GM19397 (cell line): Measurements from ENCODE around the gene FBRS.

Source experiments
- ATAC-seq: cut with Tn5 transposase; IDR thresholded peaks from one replicate; pipeline ENCODE4 v1.9.1; 2021; ENCODE audit warnings: mild to moderate bottlenecking, moderate library complexity; ENCODE audit not compliant: unreplicated experiment

Gene FBRS

DNA sequence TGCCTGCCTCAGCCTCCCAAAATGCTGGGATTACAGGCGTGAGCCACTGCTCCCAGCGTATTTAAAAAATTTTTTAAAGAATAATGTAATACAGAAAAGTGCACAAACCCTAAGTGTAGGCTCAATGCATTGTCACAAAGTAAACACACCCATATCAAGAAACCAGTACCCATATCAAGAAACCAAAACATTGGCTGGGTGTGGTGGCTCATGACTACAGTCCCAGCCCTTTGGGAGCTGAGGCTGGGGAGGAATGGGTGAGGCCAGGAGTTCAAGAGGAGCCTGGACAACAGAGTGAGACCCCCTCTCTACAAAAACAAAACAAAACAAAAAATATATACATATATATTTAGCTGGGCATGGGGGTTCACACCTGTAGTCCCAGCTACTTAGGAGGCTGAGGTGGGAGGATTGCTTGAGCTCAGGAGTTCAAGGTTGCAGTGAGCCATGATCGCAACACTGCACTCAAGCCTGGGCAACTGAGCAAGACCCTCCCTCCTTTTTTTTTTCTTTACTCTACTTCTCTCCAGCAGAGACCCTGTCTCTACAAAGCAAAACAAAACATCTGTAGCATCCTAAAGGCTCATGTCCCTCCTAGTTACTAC, 16.8 kb upstream of the FBRS start:
- no peak for ATAC-seq

DNA sequence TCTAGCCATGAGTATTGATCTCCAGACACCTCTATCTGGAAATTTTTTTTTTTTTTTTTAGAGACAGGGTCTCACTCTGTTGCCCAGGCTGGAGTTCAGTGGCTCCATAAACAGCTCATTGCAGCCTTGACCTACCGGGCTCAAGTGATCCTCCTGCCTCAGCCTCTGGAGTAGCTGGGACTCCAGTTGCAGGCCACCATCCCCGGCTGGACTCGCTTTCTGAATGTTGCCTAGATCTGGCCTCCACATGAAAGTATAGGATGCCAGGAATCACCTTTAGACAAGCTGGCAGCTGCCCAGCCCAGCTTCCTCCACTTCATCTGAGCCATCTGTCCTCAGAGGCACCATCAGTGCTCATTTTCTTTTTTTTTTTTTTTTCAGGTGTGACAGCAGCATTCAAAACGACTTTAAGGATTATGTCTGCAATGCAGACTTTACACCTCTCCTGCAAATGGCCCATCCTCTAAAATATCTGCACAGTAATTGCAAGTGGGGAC, 13.8 kb upstream of the FBRS start:
- no peak for ATAC-seq

DNA sequence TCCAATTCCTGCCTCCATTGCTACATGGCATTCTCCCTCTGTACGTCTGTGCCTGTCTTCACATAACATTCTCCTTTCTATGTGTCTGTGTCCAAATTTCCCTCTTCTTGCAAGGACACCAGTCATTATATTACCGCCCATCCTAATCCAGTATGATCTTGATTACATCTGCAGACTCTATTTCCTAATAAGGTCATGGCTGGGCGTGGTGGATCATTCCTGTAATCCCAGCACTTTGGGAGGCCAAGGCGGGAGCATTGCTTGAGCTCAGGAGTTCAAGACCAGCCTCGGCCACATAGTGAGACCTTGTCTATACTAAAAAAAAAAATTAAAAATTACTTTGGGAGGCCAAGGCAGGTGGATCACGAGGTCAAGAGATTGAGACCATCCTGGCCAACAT, 12.5 kb upstream of the FBRS start:
- ATAC-seq, result no peak

DNA sequence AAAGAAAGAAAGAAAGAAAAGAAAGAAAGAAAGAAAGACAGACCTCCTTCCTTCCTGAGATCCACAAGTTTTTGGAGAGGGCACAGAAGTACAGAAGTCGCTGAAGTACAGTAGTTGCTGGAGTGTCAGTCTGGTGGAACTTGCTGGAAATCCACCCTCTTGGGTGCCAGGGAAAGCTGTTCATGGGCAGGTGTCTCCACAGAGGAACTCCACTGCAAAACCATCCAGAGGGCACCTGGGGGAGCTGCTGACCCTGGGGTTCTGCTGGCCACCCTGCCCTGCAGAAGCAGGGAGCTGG, 11.0 kb upstream of the FBRS start:
- ATAC-seq, result no peak

DNA sequence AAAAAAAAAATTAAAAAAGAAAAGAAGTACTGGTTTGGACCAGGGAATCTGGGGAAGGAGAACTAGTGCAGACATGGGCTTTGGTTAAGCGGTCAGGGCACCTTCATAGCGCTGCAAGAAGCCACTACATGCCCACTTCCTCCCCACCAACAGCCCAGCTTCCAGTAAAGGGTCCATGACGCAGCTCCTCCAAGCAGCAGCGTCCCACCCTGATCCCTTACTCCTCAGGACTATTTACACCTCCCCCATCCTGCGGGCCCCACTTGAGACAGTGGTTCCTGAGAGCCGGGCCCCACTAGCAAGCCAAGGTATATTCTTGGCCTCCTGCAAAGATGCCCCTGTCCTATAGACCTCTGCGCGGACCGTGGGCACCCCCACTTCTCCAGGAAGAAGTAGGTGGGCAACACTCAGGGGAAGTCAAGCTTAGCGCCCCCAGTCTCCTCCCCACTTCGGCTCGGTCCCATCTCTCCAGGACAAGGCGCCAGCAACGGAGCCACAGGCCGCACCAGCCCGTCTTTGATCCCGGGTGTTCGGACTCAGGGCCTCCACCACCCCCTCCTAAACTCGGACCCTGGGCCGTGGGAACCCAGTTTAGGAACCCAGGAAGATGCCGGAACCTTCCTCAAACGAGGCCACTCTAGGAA, 8.4 kb upstream of the FBRS start:
- ATAC-seq, result no peak

DNA sequence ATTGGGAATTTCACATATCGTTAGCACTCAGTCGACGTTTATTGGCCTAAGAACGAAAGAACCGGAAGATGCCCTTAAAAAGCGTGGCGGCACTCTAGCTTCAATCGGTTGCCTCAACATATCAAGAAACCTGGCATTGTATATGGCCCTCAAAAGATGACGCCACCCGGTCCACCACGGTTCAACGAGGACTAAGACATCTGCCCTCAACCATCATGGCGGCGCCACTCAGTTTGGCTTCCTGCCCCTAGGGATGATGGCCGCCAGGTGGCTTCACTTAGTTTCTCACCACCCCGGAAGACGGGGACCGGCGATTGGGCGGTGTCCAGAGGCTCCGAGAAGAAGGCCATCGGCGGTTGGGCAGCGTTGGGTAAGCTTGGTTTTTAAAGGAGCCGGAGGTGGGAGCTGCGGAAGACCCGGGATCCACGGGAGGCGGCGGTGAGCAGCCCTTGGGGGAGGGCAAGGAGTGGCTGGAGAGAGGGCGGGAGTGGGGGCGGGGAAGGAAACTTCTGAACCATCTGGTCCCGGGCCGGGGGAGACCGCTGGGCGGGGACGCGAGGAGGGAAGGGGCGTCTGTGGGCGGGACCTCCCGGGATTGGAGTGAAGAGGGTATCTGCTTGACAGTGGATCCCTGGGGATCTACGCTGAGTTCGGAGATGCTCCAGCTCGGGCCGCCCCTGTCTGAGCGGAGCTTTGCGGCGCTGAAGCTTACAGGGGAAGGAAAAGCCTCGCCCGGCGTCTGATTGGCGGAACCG, 7.7 kb upstream of the FBRS start, which contains the start of gene PRR14:
PRR14 (plus strand) TSS at position 592 of the 755 bp plus-strand sequence. CDS start 686 bp downstream, outside the sequence.
- peak; percentile 72 for ATAC-seq

DNA sequence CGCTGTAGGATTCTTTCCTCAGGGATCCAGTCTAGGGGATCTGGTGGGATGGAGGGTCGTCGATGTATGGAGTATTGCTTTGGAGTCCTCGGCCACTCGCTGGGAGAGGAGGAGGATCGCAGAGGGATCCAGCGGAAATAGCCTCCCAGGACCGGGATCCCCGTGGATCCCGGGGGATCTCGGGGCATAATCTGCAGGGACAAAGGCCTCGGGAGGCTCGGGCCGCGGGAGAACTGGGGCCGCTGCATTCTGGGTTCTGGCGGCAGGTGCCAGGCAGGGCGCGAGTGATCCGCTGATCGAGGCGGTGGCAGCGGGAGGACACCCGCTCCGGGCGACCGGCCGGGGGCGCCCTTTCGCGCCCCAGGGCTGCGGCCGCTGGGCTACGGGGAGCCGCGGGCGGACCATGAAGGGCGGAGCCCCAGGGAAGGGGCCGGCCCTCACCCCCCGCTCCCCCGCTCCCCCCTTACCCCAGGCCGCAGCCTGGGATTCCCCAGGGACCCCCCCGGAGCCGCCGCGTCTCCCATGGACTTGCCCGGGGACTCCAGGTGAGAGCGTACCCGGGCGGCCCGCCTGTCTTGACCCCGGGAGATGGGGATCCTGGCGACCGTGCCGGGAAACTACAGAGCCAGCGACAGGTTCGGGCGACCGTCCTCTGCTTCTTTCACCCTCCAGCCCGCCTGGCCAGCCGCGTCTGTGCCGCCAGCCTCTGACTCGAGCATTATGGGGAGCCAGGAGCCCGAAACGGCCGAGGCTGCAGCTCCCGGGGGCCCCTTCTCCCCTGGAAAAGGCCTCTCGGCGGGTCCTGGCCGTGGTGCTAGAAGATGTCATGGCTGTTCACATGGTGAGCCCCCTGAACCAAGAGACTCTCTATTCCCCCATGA, 6.9 kb upstream of the FBRS start:
- peak; percentile 58 for ATAC-seq

DNA sequence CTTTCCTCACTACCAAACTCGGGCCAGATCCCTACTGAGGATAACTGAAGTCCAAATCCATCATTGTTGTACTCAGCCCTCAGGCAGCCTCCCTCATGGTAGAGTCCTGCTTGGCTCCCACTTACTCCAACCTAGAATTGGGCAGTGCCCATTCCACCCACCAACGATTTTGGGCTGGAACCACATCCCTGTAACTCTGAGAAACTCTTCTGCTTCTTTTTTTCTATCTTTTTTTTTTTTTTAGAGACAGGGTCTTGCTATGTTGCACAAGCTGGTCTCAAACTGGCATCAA, 6.3 kb upstream of the FBRS start:
- no peak for ATAC-seq

DNA sequence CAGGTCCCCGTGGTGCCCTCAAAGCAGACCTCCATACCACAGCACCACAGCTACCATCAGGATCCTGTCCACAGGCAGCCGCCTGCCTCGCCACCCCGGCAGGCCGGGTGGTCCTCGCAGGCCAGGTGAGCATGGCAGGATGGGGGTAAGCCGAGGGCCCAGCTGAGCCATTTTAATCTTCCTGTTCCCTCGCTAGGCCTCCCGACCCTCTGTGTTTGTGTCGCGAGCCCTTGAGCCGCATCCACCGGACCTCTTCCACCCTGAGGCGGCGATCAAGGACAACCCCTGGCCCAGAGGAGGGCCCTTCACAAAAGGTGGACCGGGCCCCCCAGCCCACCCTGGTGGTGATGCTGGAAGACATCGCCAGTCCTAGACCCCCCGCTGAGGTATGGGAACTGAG, 5.5 kb upstream of the FBRS start:
- no peak for ATAC-seq

DNA sequence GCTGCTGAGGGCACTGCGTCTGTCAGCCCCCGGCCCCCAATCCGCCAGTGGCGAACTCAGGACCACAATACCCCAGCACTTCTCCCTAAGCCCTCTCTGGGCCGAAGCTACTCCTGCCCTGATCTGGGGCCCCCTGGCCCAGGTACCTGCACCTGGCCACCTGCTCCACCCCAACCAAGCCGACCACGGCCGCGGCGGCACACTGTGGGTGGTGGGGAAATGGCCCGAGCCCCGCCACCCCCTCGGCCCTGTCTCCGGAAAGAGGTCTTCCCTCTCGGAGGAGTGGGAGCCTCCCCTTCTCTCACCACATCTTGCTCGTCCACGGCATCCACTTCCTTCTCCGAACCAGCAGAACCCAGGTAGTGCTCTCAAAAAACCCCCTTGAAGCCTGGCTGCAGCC, 3.4 kb upstream of the FBRS start:
- ATAC-seq, result no peak

DNA sequence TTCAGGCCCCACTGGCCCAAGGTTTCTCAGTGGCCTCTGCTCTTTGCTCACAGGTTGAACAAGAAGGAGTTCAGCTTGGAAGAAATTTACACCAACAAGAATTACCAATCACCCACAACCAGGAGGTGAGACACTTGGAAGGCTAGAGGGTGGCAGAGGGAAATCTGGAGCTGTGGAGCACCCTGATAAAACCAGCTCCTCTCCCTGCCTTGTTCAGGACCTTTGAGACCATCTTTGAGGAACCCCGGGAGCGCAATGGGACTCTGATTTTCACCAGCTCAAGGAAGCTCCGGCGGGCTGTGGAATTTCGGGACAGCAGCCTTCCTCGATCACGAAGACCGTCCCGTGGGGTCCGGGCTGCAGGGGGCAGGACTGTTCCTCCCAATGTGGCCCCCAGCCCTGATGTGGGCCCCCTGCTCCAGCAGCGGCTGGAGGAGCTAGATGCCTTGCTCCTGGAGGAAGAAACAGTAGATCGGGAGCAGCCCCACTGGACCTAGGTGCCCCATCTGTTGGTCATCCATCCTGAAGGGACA, 2.4 kb upstream of the FBRS start:
- no peak for ATAC-seq

DNA sequence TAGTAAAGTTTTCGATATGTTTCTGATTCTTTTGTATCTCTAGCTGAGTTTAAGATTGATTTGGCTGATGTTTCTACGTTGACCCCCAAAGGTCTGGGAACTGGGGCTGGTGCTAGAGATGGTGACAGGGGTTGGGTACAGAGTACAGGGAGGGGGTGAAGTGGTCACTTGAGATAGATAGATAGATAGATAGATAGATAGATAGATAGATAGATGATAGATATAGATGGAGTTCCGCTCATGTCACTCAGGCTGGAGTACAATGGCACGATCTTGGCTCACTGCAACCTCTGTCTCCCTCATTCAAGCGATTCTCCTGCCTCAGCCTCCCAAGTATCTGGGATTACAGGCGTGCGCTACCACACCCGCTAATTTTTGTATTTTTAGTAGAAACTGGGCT, 1.8 kb upstream of the FBRS start:
- no peak for ATAC-seq

DNA sequence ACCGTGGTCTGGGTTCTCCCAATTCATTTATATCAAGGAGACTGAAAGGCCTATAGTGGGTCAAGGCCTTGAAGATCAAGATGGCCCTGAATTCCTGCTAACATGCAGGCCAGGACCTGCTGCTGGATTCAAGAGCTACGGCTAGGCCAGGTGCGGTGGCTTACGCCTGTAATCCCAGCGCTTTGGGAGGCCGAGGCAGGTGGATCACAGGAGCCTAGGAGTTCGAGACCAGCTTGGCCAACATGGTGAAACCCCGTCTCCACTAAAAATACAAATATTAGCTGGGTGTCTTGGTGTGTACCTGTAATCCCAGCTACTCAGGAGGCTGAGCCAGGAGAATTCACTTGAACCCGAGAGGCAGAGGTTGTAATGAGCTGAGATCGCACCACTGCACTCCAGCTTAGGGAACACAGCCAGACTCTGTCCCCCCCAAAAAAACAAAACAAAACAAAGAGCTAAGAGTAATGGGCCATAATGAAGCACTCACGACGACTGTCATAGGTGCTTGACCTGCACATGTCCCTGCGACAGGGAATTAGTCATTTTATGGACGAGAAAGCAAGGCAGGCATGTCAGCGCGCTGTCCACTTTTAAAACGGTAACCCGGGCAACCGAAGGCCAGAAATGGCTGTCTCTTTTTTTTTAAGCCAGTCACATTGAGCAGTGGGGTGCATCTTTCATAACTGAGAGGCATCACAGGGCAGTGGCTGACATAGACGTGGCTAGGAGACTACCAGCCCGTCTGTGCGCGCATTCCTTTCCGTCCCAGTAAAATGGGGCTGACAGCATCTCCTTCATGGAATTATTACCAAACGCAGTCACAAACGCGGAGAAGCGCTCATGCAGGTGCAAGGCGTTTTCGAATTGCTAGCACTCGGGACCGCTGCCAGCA, 1.0 kb upstream of the FBRS start:
- ATAC-seq, result no peak

DNA sequence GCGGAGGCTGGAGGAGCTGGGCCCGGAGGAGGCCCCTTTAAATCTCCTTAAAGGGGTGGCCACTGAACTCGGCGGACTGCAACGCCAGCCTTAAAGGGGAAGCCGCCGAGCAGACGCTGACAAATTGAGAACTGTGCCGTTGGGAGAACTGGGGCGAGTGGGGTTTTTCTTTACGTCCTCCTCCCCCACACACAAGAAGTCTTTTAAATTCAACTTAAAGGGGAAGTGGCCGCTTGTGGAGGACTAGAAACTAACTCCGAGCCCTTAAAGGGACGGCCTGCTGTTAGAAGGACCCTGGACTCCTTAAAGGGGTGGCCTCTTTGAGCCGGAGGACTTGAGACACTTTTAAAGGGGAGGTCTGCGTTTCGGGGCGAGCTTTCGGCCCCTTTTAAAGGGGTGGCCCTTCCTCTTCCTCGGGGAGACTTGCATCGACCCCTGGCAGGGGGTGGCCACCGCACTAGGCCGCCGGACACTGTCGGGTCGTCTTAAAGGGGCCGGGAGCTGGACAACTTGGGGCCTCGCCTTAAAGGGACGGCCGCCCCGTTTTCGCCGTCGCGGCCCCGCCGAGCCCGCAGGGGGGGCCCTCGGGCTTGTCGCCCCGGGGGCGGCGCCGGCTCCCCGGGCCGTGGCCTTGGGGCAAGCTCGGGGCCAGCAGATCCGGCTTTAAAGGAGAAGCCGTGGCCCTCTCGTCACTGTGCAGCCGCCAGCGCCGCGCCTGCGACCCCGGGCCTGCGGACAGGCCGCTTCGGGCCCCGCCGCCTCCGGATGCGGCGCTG, 688 bp downstream of the FBRS start:
- peak; percentile 21 for ATAC-seq

DNA sequence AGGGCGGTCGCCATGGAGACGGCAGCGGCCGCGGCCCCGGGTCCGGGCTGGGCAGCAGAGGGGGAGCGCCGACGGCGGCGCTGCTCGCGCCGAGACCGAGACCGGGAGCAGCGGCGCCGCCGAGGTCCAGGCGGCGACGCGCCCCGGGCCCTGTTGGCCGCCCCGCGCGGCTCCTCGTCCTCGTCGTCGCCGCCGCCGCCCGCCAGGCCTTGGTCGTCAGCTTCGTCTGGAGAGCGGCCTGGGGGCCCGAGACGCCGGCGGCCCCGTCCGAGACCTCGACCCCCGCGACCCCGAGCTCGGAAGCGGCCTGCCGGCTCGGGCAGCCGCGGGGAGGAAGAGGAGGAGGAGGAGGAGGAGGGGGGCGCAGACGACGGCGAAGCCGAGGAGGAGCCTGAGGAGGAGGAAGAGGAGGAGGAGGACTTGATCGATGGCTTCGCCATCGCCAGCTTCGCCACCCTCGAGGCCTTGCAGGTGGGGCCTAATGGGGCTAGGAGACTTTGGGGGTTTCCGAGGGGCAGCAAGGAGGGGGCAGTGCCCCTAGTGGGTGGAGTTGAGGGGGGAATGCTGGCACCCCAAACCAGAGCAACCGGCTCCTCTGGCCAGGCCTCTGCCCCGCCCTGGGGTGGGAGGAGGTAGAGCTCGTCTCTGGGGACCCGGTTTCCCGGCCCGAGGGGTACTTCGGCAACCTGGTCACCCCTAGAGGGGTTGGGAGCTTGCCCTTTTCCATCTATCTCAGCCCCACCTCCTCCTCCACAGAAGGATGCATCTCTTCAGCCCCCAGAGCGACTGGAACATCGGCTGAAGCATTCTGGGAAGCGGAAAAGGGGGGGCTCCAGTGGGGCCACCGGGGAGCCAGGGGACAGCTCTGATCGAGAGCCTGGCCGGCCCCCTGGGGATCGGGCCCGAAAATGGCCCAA, 1.5 kb downstream of the FBRS start:
- ATAC-seq, result peak; percentile 0

DNA sequence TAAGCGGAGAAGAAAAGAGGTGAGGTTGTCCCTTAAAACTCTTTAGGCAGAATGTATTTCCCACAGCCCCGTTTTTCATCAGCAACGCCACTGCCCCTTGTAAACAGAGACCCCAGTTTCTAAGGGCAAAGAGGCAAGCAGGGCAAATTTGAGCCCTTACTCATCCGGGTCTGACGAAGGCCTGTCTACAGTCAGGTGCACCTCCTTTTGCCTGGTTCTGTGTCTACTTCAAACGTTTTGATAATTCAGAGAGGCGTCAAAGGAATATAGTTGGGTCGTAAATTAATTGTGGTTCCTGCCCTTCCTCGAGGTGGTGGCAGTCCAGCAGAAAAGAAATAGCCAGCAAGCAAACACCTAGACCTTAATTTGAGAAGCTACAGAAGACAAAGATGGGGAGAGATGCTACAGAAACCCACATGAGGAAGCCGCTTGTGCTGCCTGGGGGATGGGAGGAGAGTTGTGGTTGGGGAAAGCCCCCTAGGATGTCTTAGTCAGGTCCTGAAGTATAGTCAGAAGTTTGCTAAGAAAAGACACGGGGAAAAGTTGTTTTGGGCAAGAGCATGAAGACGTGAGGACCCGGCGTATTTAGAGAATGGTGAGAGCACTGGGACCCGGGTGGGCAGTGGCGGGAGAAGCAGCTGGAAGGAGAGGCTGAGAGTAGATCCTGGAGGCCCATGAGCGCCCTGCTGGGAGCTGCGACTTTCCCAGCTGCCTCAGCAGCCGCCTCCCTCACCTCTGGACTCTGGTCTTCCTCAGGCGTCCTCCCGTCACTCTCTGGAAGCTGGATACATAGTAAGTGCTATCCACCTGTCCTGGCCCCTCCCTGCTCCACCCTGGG, 2.4 kb downstream of the FBRS start:
- ATAC-seq, result no peak

DNA sequence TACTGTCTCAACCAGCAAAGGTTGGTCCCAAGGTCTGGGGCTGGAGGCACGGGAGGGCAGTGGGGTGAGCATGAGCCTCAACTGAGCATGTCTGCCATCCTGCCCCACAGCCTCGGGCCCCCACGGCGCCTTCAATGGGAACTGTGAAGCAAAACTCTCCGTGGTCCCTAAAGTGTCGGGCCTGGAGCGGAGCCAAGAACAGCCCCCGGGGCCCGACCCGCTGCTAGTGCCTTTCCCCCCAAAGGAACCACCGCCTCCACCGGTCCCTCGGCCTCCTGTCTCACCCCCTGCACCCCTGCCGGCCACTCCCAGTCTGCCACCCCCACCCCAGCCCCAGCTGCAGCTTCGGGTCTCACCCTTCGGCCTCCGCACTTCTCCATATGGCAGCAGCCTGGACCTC, 4.2 kb downstream of the FBRS start:
- ATAC-seq, result no peak

DNA sequence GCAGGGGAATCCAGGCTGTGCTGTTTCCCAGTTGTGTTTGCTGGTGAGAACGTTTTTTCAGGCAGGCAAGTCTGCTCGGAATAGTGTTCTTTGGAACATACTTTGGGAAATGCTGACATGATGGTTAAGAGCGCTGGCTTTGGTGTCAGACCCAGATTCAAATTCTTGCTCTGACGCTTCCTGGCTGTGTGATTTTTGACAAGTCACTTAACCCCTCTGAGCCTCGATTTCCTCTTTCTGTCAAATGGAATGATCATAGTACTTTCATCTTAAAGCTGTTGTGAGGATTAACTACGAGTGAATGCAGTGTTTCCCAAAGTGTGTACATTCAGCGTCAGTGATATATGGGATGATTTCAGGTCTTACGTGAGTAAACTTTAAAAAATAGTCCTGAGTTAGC, 4.8 kb downstream of the FBRS start:
- ATAC-seq, result no peak
